ENCODE results near the gene GPATCH2L.

DNA sequence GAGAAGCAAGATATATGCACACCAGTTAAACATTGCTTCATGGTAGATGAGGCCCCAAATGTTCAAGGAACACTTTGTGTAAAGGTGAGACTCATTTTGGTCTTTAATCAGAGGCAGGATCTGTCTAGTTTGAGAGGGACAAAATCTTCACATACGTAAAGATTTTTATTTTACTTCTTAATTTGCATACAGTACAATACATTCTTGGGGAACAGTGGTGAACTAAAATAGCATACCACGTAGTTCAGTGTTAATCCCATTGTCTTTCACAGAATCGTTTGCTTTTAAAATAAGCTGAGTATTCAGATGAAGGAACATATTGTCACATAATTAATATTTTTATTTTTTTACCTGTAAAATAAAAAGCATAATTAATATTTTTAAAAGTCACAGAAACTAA is 43.3 kb downstream of the GPATCH2L start:
- TF ChIP-seq, protein P1, sequence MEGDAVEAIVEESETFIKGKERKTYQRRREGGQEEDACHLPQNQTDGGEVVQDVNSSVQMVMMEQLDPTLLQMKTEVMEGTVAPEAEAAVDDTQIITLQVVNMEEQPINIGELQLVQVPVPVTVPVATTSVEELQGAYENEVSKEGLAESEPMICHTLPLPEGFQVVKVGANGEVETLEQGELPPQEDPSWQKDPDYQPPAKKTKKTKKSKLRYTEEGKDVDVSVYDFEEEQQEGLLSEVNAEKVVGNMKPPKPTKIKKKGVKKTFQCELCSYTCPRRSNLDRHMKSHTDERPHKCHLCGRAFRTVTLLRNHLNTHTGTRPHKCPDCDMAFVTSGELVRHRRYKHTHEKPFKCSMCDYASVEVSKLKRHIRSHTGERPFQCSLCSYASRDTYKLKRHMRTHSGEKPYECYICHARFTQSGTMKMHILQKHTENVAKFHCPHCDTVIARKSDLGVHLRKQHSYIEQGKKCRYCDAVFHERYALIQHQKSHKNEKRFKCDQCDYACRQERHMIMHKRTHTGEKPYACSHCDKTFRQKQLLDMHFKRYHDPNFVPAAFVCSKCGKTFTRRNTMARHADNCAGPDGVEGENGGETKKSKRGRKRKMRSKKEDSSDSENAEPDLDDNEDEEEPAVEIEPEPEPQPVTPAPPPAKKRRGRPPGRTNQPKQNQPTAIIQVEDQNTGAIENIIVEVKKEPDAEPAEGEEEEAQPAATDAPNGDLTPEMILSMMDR (tag by site-specific recombination; IDR thresholded peaks at IDR 0.05), result no peak
- TF ChIP-seq ZNF350 (tag by site-specific recombination; IDR thresholded peaks at IDR 0.05) (no peak), ZNF473 (tag by site-specific recombination; IDR thresholded peaks at IDR 0.05) (no peak), TCF7L2 (IDR thresholded peaks at IDR 0.05; ENCODE audit: borderline replicate concordance, low read depth, low read length) (no peak), ZSCAN30 (tag by site-specific recombination; IDR thresholded peaks at IDR 0.05) (no peak)
- TF ChIP-seq, protein P2, sequence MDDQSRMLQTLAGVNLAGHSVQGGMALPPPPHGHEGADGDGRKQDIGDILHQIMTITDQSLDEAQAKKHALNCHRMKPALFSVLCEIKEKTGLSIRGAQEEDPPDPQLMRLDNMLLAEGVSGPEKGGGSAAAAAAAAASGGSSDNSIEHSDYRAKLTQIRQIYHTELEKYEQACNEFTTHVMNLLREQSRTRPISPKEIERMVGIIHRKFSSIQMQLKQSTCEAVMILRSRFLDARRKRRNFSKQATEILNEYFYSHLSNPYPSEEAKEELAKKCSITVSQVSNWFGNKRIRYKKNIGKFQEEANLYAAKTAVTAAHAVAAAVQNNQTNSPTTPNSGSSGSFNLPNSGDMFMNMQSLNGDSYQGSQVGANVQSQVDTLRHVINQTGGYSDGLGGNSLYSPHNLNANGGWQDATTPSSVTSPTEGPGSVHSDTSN (CRISPR knock-in tag; IDR thresholded peaks at IDR 0.05), result no peak
- TF ChIP-seq, protein P3, sequence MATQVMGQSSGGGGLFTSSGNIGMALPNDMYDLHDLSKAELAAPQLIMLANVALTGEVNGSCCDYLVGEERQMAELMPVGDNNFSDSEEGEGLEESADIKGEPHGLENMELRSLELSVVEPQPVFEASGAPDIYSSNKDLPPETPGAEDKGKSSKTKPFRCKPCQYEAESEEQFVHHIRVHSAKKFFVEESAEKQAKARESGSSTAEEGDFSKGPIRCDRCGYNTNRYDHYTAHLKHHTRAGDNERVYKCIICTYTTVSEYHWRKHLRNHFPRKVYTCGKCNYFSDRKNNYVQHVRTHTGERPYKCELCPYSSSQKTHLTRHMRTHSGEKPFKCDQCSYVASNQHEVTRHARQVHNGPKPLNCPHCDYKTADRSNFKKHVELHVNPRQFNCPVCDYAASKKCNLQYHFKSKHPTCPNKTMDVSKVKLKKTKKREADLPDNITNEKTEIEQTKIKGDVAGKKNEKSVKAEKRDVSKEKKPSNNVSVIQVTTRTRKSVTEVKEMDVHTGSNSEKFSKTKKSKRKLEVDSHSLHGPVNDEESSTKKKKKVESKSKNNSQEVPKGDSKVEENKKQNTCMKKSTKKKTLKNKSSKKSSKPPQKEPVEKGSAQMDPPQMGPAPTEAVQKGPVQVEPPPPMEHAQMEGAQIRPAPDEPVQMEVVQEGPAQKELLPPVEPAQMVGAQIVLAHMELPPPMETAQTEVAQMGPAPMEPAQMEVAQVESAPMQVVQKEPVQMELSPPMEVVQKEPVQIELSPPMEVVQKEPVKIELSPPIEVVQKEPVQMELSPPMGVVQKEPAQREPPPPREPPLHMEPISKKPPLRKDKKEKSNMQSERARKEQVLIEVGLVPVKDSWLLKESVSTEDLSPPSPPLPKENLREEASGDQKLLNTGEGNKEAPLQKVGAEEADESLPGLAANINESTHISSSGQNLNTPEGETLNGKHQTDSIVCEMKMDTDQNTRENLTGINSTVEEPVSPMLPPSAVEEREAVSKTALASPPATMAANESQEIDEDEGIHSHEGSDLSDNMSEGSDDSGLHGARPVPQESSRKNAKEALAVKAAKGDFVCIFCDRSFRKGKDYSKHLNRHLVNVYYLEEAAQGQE (tag by site-specific recombination; IDR thresholded peaks at IDR 0.05), result no peak
